HG03342 (cell line): ENCODE measurements around the gene HEBP2.

ENCODE experiments used
- ATAC-seq: cut with Tn5 transposase; IDR thresholded peaks from one replicate; pipeline ENCODE4 v1.9.1; 2021; ENCODE audit warnings: mild to moderate bottlenecking, moderate library complexity; ENCODE audit not compliant: unreplicated experiment

HEBP2 gene

GRCh38 chr6:138397128-138398122, 6.6 kb upstream of the HEBP2 start:
- ATAC-seq, result no peak

GRCh38 chr6:138400326-138400725, 3.7 kb upstream of the HEBP2 start:
- ATAC-seq, result no peak

GRCh38 chr6:138401960-138402837, 1.8 kb upstream of the HEBP2 start:
- ATAC-seq, result no peak

- no peak for ATAC-seq
Measured at GRCh38 chr6:138402838-138403187, 1.2 kb upstream of the HEBP2 start.

- ATAC-seq, result peak; percentile 2
Measured at GRCh38 chr6:138403324-138403800, 661 bp upstream of the HEBP2 start.

- ATAC-seq, result no peak
Measured at GRCh38 chr6:138404666-138405337, 779 bp downstream of the HEBP2 start.

- ATAC-seq, result no peak
Measured at GRCh38 chr6:138405816-138406413, 1.9 kb downstream of the HEBP2 start.

GRCh38 chr6:138406443-138406842, 2.4 kb downstream of the HEBP2 start:
- ATAC-seq, result no peak

- ATAC-seq, result no peak
Measured at GRCh38 chr6:138410048-138410735, 6.2 kb downstream of the HEBP2 start.

GRCh38 chr6:138410972-138411880, 7.2 kb downstream of the HEBP2 start:
- peak; percentile 58 for ATAC-seq

GRCh38 chr6:138415125-138415524, 11.1 kb downstream of the HEBP2 start:
- ATAC-seq, result no peak

GRCh38 chr6:138416206-138416605, 12.2 kb downstream of the HEBP2 start:
- ATAC-seq, result no peak

- no peak for ATAC-seq
Measured at GRCh38 chr6:138417493-138418117, 13.6 kb downstream of the HEBP2 start.

GRCh38 chr6:138418118-138418742, 14.2 kb downstream of the HEBP2 start:
- no peak for ATAC-seq

GRCh38 chr6:138419766-138420165, 15.7 kb downstream of the HEBP2 start:
- no peak for ATAC-seq

- ATAC-seq, result no peak
Measured at GRCh38 chr6:138420356-138420755, 16.3 kb downstream of the HEBP2 start.

GRCh38 chr6:138421089-138421488, 17.1 kb downstream of the HEBP2 start:
- ATAC-seq, result no peak

- no peak for ATAC-seq
Measured at GRCh38 chr6:138421608-138422007, 17.6 kb downstream of the HEBP2 start.
